BLaER1 treated with 17β-estradiol and CSF1 and Interleukin-3, amounts not matched to agents 10 nM and 100 nM (cell line): Measurements from ENCODE around the gene BTBD19.
A peak's percentile ranks its signal among the peaks of the same experiment; 100 is the strongest.
"Not testable (repeated sequence)": the region's sequence is repeated elsewhere in the genome, so short reads cannot be mapped to it uniquely, and the experiment has no call there.

ENCODE experiments used
- H3K27ac ChIP-seq, 11 experiments: shearing (Covaris generic); formaldehyde crosslinking; 2 replicates each; pipeline ENCODE4 v1.8.1; 2022
- H3K27me3 ChIP-seq, 11 experiments: shearing (Covaris generic); formaldehyde crosslinking; 2 replicates each; pipeline ENCODE4 v1.8.1; 2022
- H3K36me3 ChIP-seq, 11 experiments: shearing (Covaris generic); formaldehyde crosslinking; 2 replicates each; pipeline ENCODE4 v1.8.1; 2022
- H3K4me1 ChIP-seq, 10 experiments: shearing (Covaris generic); formaldehyde crosslinking; 2 replicates each; pipeline ENCODE4 v1.8.1; 2022
- H3K4me2 ChIP-seq, 11 experiments: shearing (Covaris generic); formaldehyde crosslinking; 2 replicates each; pipeline ENCODE4 v1.8.1; 2022
- H3K4me3 ChIP-seq, 10 experiments: shearing (Covaris generic); formaldehyde crosslinking; 2 replicates each; pipeline ENCODE4 v1.8.1; 2022
- H3K9ac ChIP-seq, 11 experiments: shearing (Covaris generic); formaldehyde crosslinking; 2 replicates each; pipeline ENCODE4 v1.8.1; 2022
- H3K9me3 ChIP-seq, 11 experiments: shearing (Covaris generic); formaldehyde crosslinking; replicated peaks in 1 of 11; 2 replicates each; pipeline ENCODE4 v1.8.1; 2022
- H4K20me1 ChIP-seq, 11 experiments: shearing (Covaris generic); formaldehyde crosslinking; 2 replicates each; pipeline ENCODE4 v1.8.1; 2022
- Cebpa-rat ChIP-seq, 11 experiments: shearing (Covaris generic); IDR thresholded peaks; 2 replicates each; pipeline ENCODE4 v1.8.1; 2022

BTBD19 gene

GRCh38 chr1:44811234-44811633 is 2.9 kb downstream of the BTBD19 start:
- H3K27me3 ChIP-seq: no peaks in the 10 kb centered on the region
- peak overlapping the region; percentile 8 to 100 (median 99); a peak in 20 of 22 replicates for H3K27ac ChIP-seq
- TF ChIP-seq Cebpa-rat (IDR thresholded peaks at IDR 0.05): no peak
- peaks cover 6 to 24% (median 7%) of the 10 kb centered on the region in 11 experiments; a peak in 21 of 22 replicates for H3K36me3 ChIP-seq
- peak overlapping the region in 10 of 11 experiments; percentile 21 to 96 (median 90); a peak in 16 of 22 replicates for H3K9ac ChIP-seq
- no peaks in the 10 kb centered on the region for H3K9me3 ChIP-seq
- H3K4me1 ChIP-seq: peaks cover 85 to 98% (median 92%) of the 10 kb centered on the region in 10 experiments
- peak overlapping the region; percentile 90 to 99 (median 92) for H3K4me2 ChIP-seq
- no peak overlapping the region for H3K4me3 ChIP-seq
- no peaks in the 10 kb centered on the region; a peak in 1 of 22 replicates for H4K20me1 ChIP-seq

DNA sequence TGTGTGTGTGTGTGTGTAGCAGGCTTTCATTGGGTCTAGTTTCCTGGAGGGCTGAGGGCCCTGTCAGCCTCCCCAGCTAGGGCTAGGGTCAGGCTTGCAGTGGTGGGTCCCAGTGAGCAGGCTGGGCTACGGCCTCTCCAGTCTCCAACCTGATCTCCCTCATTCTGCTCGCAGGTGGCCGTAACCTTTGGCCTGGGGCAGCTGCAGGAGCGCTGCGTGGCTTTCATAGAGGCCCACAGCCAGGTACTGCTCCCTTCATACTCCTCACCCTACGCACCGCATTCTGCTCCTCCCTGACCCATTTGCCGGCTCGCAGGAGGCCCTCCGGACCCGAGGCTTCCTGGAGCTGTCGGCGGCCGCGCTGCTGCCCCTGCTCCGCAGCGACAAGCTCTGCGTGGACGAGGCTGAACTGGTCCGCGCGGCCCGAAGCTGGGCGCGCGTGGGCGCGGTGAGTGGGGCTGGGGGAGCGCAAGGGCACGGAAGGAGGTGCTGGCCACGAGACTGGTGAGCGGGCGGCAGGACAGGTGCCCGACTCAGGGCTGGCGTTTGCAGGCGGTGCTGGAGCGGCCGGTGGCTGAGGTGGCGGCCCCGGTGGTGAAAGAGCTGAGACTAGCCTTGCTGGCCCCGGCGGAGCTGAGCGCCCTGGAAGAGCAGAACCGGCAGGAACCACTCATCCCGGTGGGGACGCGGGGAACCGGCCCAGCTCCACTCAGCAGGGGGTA is 4.7 kb downstream of the BTBD19 start:
- Histone ChIP-seq H3K4me2 (peak overlapping the region; percentile 59 to 95 (median 78)), H3K36me3 (peaks cover 0 to 16% (median 0%) of the 10 kb centered on the region in 11 experiments; a peak in 5 of 22 replicates), H4K20me1 (no peaks in the 10 kb centered on the region), H3K4me1 (peaks cover 70 to 93% (median 79%) of the 10 kb centered on the region in 10 experiments), H3K9me3 (no peaks in the 10 kb centered on the region), H3K9ac (peak overlapping the region; percentile 72 to 83 (median 79); a peak in 21 of 22 replicates), H3K27me3 (no peaks in the 10 kb centered on the region), H3K4me3 (peak overlapping the region in 9 of 10 experiments; percentile 42 to 62 (median 51); a peak in 14 of 20 replicates), H3K27ac (peak overlapping the region; percentile 69 to 100 (median 86); a peak in 21 of 22 replicates)
- TF ChIP-seq Cebpa-rat (IDR thresholded peaks at IDR 0.05): no peak

- Histone ChIP-seq H3K9ac (peak overlapping the region in 2 of 11 experiments; percentile 6 to 10; a peak in 1 of 22 replicates), H3K27ac (0 out of 22 replicates have a peak overlapping the region, but pooled peaks of 1 of the 11 experiments have one; percentile 6), H3K4me1 (peaks cover 63 to 82% (median 71%) of the 10 kb centered on the region in 10 experiments), H3K4me2 (peak overlapping the region in 2 of 11 experiments; percentile 90 to 95; a peak in 2 of 22 replicates), H3K36me3 (peaks cover 0 to 16% (median 0%) of the 10 kb centered on the region in 11 experiments; a peak in 5 of 22 replicates)
- H3K4me3 ChIP-seq, H4K20me1 ChIP-seq, H3K9me3 ChIP-seq, H3K27me3 ChIP-seq: not testable (repeated sequence)
Measured at GRCh38 chr1:44815926-44816325, 7.6 kb downstream of the BTBD19 start.

- peaks cover 50 to 73% (median 62%) of the 10 kb centered on the region in 10 experiments for H3K4me1 ChIP-seq
- no peaks in the 10 kb centered on the region for H4K20me1 ChIP-seq
- no peaks in the 10 kb centered on the region for H3K9me3 ChIP-seq
- no peak overlapping the region for H3K4me3 ChIP-seq
- no peak overlapping the region for H3K9ac ChIP-seq
- H3K36me3 ChIP-seq: peaks cover 0 to 16% (median 0%) of the 10 kb centered on the region in 11 experiments; a peak in 5 of 22 replicates
- no peak for TF ChIP-seq Cebpa-rat (IDR thresholded peaks at IDR 0.05)
- H3K27me3 ChIP-seq: no peaks in the 10 kb centered on the region
- peak overlapping the region in 5 of 11 experiments; percentile 89 to 97 (median 96); a peak in 8 of 22 replicates for H3K4me2 ChIP-seq
- no peak overlapping the region for H3K27ac ChIP-seq
Measured at GRCh38 chr1:44817307-44817706, 9.0 kb downstream of the BTBD19 start.

DNA sequence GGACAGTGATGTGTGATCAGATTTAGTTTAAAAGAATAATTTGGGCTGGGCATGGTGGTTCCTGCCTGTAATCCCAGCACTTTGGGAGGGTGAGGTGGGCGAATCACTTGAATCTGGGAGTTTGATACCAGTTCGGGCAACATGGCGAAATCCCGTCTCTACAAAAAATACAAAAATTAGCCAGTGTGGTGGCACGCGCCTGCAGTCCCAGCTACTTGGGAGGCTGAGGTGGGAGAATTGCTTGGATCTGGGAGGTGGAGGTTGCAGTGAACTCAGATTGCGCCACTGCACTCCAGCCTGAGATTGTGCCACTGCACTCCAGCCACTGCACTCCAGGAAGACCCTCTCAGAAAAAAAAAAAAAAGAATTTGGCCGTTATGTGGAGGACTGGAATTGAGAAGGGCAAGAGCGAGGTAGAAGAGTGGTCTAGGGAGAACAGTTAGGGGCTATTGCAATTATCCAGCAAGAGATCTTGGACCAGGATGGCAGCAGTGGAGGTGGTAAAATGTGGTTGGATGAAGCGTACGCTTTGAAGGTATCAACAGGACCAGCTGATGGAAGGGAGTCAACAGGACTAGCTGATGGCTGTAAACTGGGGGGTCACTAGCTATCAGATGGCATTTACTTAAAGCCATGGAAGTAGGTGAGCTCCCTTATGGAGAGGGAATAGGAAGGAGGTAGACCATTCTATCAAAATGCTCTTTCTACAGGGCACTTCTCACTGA is 9.6 kb downstream of the BTBD19 start:
- Histone ChIP-seq H3K4me2 (peak overlapping the region; percentile 81 to 98 (median 96)), H3K4me1 (peaks cover 43 to 66% (median 56%) of the 10 kb centered on the region in 10 experiments)

GRCh38 chr1:44819196-44819607 is 10.9 kb downstream of the BTBD19 start:
- peaks cover 0 to 16% (median 0%) of the 10 kb centered on the region in 11 experiments; a peak in 5 of 22 replicates for H3K36me3 ChIP-seq
- peak overlapping the region; percentile 51 to 71 (median 59) for H3K4me3 ChIP-seq
- peak overlapping the region; percentile 81 to 98 (median 96) for H3K4me2 ChIP-seq
- H4K20me1 ChIP-seq: no peaks in the 10 kb centered on the region
- no peaks in the 10 kb centered on the region for H3K27me3 ChIP-seq
- H3K9ac ChIP-seq: peak overlapping the region; percentile 90 to 99 (median 96)
- no peaks in the 10 kb centered on the region for H3K9me3 ChIP-seq
- H3K4me1 ChIP-seq: peaks cover 33 to 54% (median 44%) of the 10 kb centered on the region in 10 experiments
- no peak for TF ChIP-seq Cebpa-rat (IDR thresholded peaks at IDR 0.05)
- peak overlapping the region; percentile 90 to 100 (median 98) for H3K27ac ChIP-seq

More for the DNA sequence above, 9.6 kb downstream of the BTBD19 start:
- no peaks in the 10 kb centered on the region for H4K20me1 ChIP-seq
- peak overlapping the region in 3 of 10 experiments; percentile 55 to 71 (median 61); a peak in 3 of 20 replicates for H3K4me3 ChIP-seq
- H3K27ac ChIP-seq: peak overlapping the region in 6 of 11 experiments; percentile 90 to 100 (median 98); a peak in 11 of 22 replicates
- no peaks in the 10 kb centered on the region for H3K27me3 ChIP-seq
- H3K9ac ChIP-seq: peak overlapping the region in 7 of 11 experiments; percentile 90 to 99 (median 96); a peak in 14 of 22 replicates
- peaks cover 0 to 16% (median 0%) of the 10 kb centered on the region in 11 experiments; a peak in 5 of 22 replicates for H3K36me3 ChIP-seq
- H3K9me3 ChIP-seq: no peaks in the 10 kb centered on the region
- no peak for TF ChIP-seq Cebpa-rat (IDR thresholded peaks at IDR 0.05)

- H3K36me3 ChIP-seq: peaks cover 0 to 13% (median 0%) of the 10 kb centered on the region in 11 experiments; a peak in 5 of 22 replicates
- H3K4me2 ChIP-seq: peak overlapping the region; percentile 81 to 98 (median 96)
- peak overlapping the region; percentile 90 to 100 (median 98) for H3K27ac ChIP-seq
- no peaks in the 10 kb centered on the region for H3K27me3 ChIP-seq
- H3K4me1 ChIP-seq: peaks cover 27 to 49% (median 39%) of the 10 kb centered on the region in 10 experiments
- TF ChIP-seq Cebpa-rat (IDR thresholded peaks at IDR 0.05): peak in 4 of 11 experiments; percentile 23 to 58 (median 24); a peak in 4 of 22 replicates
- no peaks in the 10 kb centered on the region for H3K9me3 ChIP-seq
- peak overlapping the region; percentile 54 to 73 (median 63) for H3K4me3 ChIP-seq
- H4K20me1 ChIP-seq: no peaks in the 10 kb centered on the region
- peak overlapping the region; percentile 90 to 99 (median 96) for H3K9ac ChIP-seq
Measured at GRCh38 chr1:44819608-44820327, 11.4 kb downstream of the BTBD19 start.
